Skeletal muscle tissue (tissue), 4 donors: ENCODE data around the gene LRRC58. TPM values are rescaled to one million over a fixed set of nuclear protein-coding genes. Genes with fewer than 3 reads are reported as not detected.
"Not testable (repeated sequence)": the region's sequence is repeated elsewhere in the genome, so short reads cannot be mapped to it uniquely, and the experiment has no call there.

Experiments
- H3K27ac ChIP-seq: one replicate; pipeline ENCODE4 v1.7.0; 2013; ENCODE audit warnings: mild to moderate bottlenecking, low read depth, low read length, inconsistent platforms
- H3K27me3 ChIP-seq, 3 donors: one replicate each; pipeline ENCODE4 v1.7.0; 2013; ENCODE audit warnings: low read length in 3 of 3; ENCODE audit not compliant: control insufficient read depth in 3 of 3, insufficient read depth in 3 of 3
- H3K36me3 ChIP-seq, 3 donors: one replicate each; pipeline ENCODE4 v1.7.0; 2013; ENCODE audit warnings: low read length in 3 of 3; ENCODE audit not compliant: control insufficient read depth in 3 of 3, insufficient read depth in 3 of 3
- H3K4me1 ChIP-seq, 3 donors: one replicate each; pipeline ENCODE4 v1.7.0; 2013; ENCODE audit warnings: low read length in 3 of 3, mild to moderate bottlenecking in 3 of 3; ENCODE audit not compliant: control insufficient read depth in 3 of 3, insufficient read depth in 3 of 3
- H3K4me3 ChIP-seq, 3 donors: one replicate each; pipeline ENCODE4 v1.7.0; 2013; ENCODE audit warnings: low read length in 3 of 3
- H3K9ac ChIP-seq, 3 donors: one replicate each; pipeline ENCODE4 v1.7.0; 2013; ENCODE audit warnings: low read length in 3 of 3, mild to moderate bottlenecking in 3 of 3, moderate library complexity in 2 of 3, low read depth in 1 of 3
- H3K9me3 ChIP-seq, 3 donors: one replicate each; pipeline ENCODE4 v1.7.0; 2013; ENCODE audit warnings: low read length in 3 of 3; ENCODE audit not compliant: control insufficient read depth in 3 of 3
- total RNA-seq: library from RNA; depleted of rRNA; stranded (reverse); fragments of >200 nt; gene quantifications from one replicate; pipeline ENCODE4 v1.2.3, GENCODE V29; 2014
- donor health status: Osteomylitis.

LRRC58 gene
- total RNA-seq, 1 donor from 2014 or later: 14.1 TPM

DNA sequence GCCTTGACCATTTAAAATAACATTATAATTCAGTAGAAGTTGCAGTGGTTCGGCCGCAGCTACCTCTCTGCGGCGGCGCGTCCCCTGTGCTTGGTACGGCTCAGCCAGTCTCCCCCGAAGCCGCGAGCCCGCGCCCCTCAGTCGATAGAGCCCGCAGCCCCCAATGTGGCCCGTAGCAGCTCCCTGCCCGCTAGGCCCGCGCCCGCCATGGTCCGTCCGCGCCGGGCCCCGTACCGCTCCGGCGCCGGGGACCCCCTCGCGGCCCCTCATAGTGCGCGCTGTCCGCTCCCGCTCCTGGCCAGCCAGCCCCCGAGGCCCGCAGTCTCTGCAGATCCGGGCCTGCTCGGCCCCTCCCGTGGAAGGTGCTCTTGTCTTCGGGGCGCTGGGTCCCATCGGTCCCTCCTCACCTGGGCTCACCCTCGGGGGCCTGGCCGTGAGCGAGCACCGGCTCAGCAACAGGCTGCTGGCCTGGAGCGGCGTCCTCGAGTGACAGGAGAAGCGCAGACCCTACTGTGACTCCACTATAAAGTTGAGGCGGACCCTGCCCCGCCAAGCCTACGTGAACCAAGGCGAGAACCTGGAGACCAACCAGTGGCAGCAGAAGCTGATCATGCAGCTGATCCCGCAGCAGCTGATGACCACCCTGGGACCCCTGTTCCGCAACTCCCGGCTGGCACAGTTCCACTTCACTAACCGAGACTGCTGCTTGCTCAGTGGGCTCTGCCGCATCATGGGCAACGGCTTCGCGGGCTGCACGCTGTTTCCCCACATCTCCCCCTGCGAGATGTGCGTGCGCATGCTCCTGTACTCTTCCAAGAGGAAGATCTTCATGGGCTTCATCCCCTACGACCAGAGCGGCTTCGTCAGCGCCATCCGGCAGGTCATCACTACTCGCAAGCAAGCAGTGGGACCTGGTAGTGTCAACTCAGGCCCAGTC lies 42.4 kb downstream of the LRRC58 start:
- no peaks in the 10 kb centered on the region for H3K9me3 ChIP-seq
- no peak overlapping the region for H3K9ac ChIP-seq
- H3K36me3 ChIP-seq: no peaks in the 10 kb centered on the region
- no peak overlapping the region for H3K27ac ChIP-seq
- peaks cover 0 to 3% (median 0%) of the 10 kb centered on the region in 3 donors for H3K27me3 ChIP-seq
- H3K4me1 ChIP-seq: no peaks in the 10 kb centered on the region
- H3K4me3 ChIP-seq: no peak overlapping the region

GRCh38 chr3:120304616-120305015 lies 44.5 kb downstream of the LRRC58 start:
- no peaks in the 10 kb centered on the region for H3K4me1 ChIP-seq
- H3K4me3 ChIP-seq: no peak overlapping the region
- H3K9ac ChIP-seq: no peak overlapping the region
- H3K27me3 ChIP-seq: peaks cover 0 to 3% (median 0%) of the 10 kb centered on the region in 3 donors
- no peaks in the 10 kb centered on the region for H3K9me3 ChIP-seq
- no peak overlapping the region for H3K27ac ChIP-seq
- H3K36me3 ChIP-seq: no peaks in the 10 kb centered on the region

- no peaks in the 10 kb centered on the region for H3K36me3 ChIP-seq
Observed at GRCh38 chr3:120302361-120302760, 46.8 kb downstream of the LRRC58 start.

GRCh38 chr3:120300971-120301370 lies 48.2 kb downstream of the LRRC58 start:
- Histone ChIP-seq H3K9ac (no peak overlapping the region), H3K9me3 (no peaks in the 10 kb centered on the region), H3K36me3 (no peaks in the 10 kb centered on the region), H3K4me3 (no peak overlapping the region), H3K4me1 (no peaks in the 10 kb centered on the region), H3K27me3 (no peaks in the 10 kb centered on the region), H3K27ac (no peak overlapping the region)

More at GRCh38 chr3:120302361-120302760, 46.8 kb downstream of the LRRC58 start:
- H3K9me3 ChIP-seq: no peaks in the 10 kb centered on the region
- peaks cover 0 to 2% (median 0%) of the 10 kb centered on the region in 3 donors for H3K27me3 ChIP-seq
- no peak overlapping the region for H3K9ac ChIP-seq
- H3K27ac ChIP-seq: no peak overlapping the region
- H3K4me1 ChIP-seq: no peaks in the 10 kb centered on the region
- no peak overlapping the region for H3K4me3 ChIP-seq

GRCh38 chr3:120299403-120299802 lies 49.8 kb downstream of the LRRC58 start:
- no peaks in the 10 kb centered on the region for H3K27me3 ChIP-seq
- no peak overlapping the region for H3K4me3 ChIP-seq
- no peaks in the 10 kb centered on the region for H3K9me3 ChIP-seq
- H3K9ac ChIP-seq: no peak overlapping the region
- H3K27ac ChIP-seq: no peak overlapping the region
- H3K36me3 ChIP-seq: no peaks in the 10 kb centered on the region
- no peaks in the 10 kb centered on the region for H3K4me1 ChIP-seq

DNA sequence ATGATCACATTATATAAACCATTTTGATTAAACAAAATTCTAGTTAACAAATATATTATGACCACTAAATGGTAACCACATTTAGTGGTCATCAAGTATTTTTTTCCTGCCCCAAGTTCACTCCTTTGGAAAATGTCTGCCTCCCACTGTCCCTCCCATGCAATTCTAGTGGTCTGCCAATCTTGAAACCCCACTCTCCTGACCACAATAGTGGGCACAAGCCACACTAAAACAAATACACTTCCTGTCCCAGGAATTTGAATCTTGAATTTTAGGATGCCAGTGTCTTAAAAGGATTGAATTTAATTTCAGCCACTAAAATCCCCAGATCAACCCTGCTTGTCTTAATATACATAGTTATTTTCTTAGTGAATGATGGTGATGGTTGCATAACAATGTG lies 50.2 kb downstream of the LRRC58 start:
- Histone ChIP-seq H3K36me3 (no peaks in the 10 kb centered on the region), H3K4me3 (no peak overlapping the region), H3K9me3 (no peaks in the 10 kb centered on the region), H3K9ac (no peak overlapping the region), H3K4me1 (no peaks in the 10 kb centered on the region), H3K27me3 (no peaks in the 10 kb centered on the region), H3K27ac (no peak overlapping the region)

- H3K9ac ChIP-seq, H3K9me3 ChIP-seq, H3K36me3 ChIP-seq, H3K27me3 ChIP-seq, H3K4me3 ChIP-seq, H3K4me1 ChIP-seq, H3K27ac ChIP-seq: not testable (repeated sequence)
Observed at GRCh38 chr3:120291552-120291951, 57.6 kb downstream of the LRRC58 start.

DNA sequence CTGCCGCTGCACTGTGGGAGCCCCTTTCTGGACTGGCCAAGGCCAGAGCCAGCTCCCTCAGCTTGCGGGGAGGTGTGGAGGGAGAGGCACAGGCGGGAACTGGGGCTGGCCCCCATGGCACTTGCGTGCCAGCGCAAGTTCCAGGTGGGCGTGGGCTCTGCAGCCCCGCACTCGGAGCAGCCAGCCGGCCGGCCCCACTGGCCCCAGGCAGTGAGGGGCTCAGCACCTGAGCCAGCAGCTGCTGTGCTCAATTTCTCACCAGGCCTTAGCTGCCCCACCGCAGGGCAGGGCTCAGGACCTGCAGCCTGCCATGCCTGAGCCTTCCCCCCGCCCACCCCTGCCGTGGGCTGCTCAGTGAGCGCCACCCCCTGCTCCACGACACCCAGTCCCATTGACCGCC lies 59.5 kb downstream of the LRRC58 start:
- no peak overlapping the region for H3K9ac ChIP-seq
- H3K27me3 ChIP-seq: peaks cover 0 to 8% (median 1%) of the 10 kb centered on the region in 3 donors
- H3K4me1 ChIP-seq: peaks cover 3 to 4% (median 4%) of the 10 kb centered on the region in 3 donors
- H3K4me3 ChIP-seq: no peak overlapping the region
- H3K36me3 ChIP-seq: no peaks in the 10 kb centered on the region
- H3K9me3 ChIP-seq: no peaks in the 10 kb centered on the region
- H3K27ac ChIP-seq: no peak overlapping the region

DNA sequence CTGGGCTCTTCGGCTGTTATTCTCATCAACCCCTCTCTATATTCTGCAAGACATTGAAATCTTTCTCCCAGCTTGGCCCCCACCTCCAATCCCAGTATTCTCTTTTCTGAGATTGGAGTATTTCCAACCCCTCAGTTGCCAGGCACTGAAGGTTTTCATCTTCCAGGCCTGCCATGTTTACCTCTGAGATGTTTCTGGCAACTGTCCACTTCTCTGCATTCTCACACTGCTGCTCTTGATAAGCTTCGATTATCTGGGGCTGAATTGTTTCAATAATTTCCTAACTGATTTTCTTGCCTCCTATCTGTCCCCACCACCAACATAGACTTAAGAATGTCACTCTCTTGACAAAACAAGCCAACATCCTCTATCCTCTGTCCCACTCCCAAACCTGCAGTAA lies 62.7 kb downstream of the LRRC58 start:
- Histone ChIP-seq H3K4me1 (peaks cover 3 to 4% (median 4%) of the 10 kb centered on the region in 3 donors), H3K9ac (no peak overlapping the region), H3K9me3 (no peaks in the 10 kb centered on the region), H3K27me3 (peaks cover 0 to 17% (median 3%) of the 10 kb centered on the region in 3 donors), H3K4me3 (no peak overlapping the region), H3K36me3 (no peaks in the 10 kb centered on the region), H3K27ac (no peak overlapping the region)

GRCh38 chr3:120285508-120285841 lies 63.7 kb downstream of the LRRC58 start:
- H3K4me1 ChIP-seq: peaks cover 3 to 4% (median 4%) of the 10 kb centered on the region in 3 donors
- H3K27ac ChIP-seq: no peak overlapping the region
- no peaks in the 10 kb centered on the region for H3K9me3 ChIP-seq
- peak overlapping the region in 2 of 3 donors; percentile 58 to 69 for H3K4me3 ChIP-seq
- peak overlapping the region in 1 of 3 donors; percentile 45 for H3K9ac ChIP-seq
- H3K27me3 ChIP-seq: peaks cover 0 to 19% (median 3%) of the 10 kb centered on the region in 3 donors
- no peaks in the 10 kb centered on the region for H3K36me3 ChIP-seq
